Smooth muscle cell (in vitro differentiated cells): Measurements from ENCODE around the gene PSMA2. TPM values are rescaled to one million over a fixed set of nuclear protein-coding genes. Genes with fewer than 3 reads are reported as not detected.
A peak's percentile ranks its signal among the peaks of the same experiment; 100 is the strongest.
"Not testable (repeated sequence)": the region's sequence is repeated elsewhere in the genome, so short reads cannot be mapped to it uniquely, and the experiment has no call there.

Experiments
- DNase-seq: peaks from one replicate; lab custom pipeline; 2025; ENCODE audit not compliant: unreplicated experiment; lab: John Stamatoyannopoulos, UW
- H2AFZ ChIP-seq: fragments of 200-600 bp; sonication (generic); 2 replicates; pipeline ENCODE4 v1.6.0; 2016; ENCODE audit warnings: antibody characterized with exemption, low read depth, mild to moderate bottlenecking
- H3F3A ChIP-seq: fragments of 200-600 bp; sonication (generic); 2 replicates; pipeline ENCODE4 v1.6.0; 2017; ENCODE audit warnings: antibody characterized with exemption, low read depth
- H3K27ac ChIP-seq: fragments of 200-600 bp; sonication (generic); 2 replicates; pipeline ENCODE4 v1.5.1; 2016; ENCODE audit warnings: low read depth, mild to moderate bottlenecking
- H3K27me3 ChIP-seq: fragments of 200-600 bp; sonication (generic); 2 replicates; pipeline ENCODE4 v1.6.1; 2016; ENCODE audit warnings: low read depth, mild to moderate bottlenecking
- H3K36me3 ChIP-seq: fragments of 200-600 bp; sonication (generic); 2 replicates; pipeline ENCODE4 v1.5.1; 2016; ENCODE audit warnings: low read depth
- H3K4me1 ChIP-seq: fragments of 200-600 bp; sonication (generic); 2 replicates; pipeline ENCODE4 v1.5.1; 2016; ENCODE audit warnings: low read depth
- H3K4me2 ChIP-seq: fragments of 200-600 bp; sonication (generic); 2 replicates; pipeline ENCODE4 v1.6.0; 2016; ENCODE audit warnings: mild to moderate bottlenecking
- H3K4me3 ChIP-seq: fragments of 200-600 bp; sonication (generic); 2 replicates; pipeline ENCODE4 v1.5.1; 2016; ENCODE audit warnings: mild to moderate bottlenecking
- H3K79me2 ChIP-seq: fragments of 200-600 bp; sonication (generic); 2 replicates; pipeline ENCODE4 v1.6.0; 2016; ENCODE audit warnings: low read depth, mild to moderate bottlenecking
- H3K9ac ChIP-seq: fragments of 200-600 bp; sonication (generic); 2 replicates; pipeline ENCODE4 v1.6.0; 2016; ENCODE audit warnings: low read depth
- H3K9me3 ChIP-seq: fragments of 200-600 bp; sonication (generic); replicated peaks from 2 replicates; pipeline ENCODE4 v1.5.1; 2016; ENCODE audit warnings: low read depth
- H4K20me1 ChIP-seq: fragments of 200-600 bp; sonication (generic); 2 replicates; pipeline ENCODE4 v1.6.0; 2016; ENCODE audit warnings: low read depth
- CTCF ChIP-seq: fragments of 200-600 bp; sonication (generic); IDR thresholded peaks from 2 replicates; pipeline ENCODE4 v1.5.1; 2017; ENCODE audit warnings: borderline replicate concordance, mild to moderate bottlenecking, antibody characterized with exemption; ENCODE audit not compliant: insufficient read depth, poor library complexity, severe bottlenecking
- WGBS: methylation state at CpG from one replicate; pipeline ENCODE4 v1.1.7; 2016; ENCODE audit warnings: low lambda C conversion rate; 5-methylcytosine and 5-hydroxymethylcytosine counted together
- polyA plus RNA-seq: library from polyadenylated mRNA; unstranded; fragments of >200 nt; fragmentation: Nextera tagmentation; extraction: Ambion mirVana; gene quantifications from 2 replicates; pipeline ENCODE4 v1.2.1, GENCODE V29; 2016
- total RNA-seq: library from RNA; depleted of rRNA; stranded (reverse); fragments of >200 nt; gene quantifications from 2 replicates; pipeline ENCODE4 v1.2.3, GENCODE V29; 2014

PSMA2 gene
- total and polyA plus RNA-seq, 2 experiments from 2014 or later, result 178 to 246 TPM

GRCh38 chr7:42886129-42886528 lies 45.8 kb downstream of the PSMA2 start:
- no peaks in the 10 kb centered on the region for H3K9me3 ChIP-seq
- no peak overlapping the region for H2AFZ ChIP-seq

GRCh38 chr7:42885183-42885582 lies 46.8 kb downstream of the PSMA2 start:
- not testable (repeated sequence) for H3K79me2 ChIP-seq, H3K27me3 ChIP-seq, H3K4me2 ChIP-seq, H2AFZ ChIP-seq, H3F3A ChIP-seq, H4K20me1 ChIP-seq, H3K36me3 ChIP-seq, DNase-seq, H3K4me3 ChIP-seq, H3K9me3 ChIP-seq, H3K9ac ChIP-seq, H3K27ac ChIP-seq
- peaks cover 25% of the 10 kb centered on the region for H3K4me1 ChIP-seq
- WGBS, result 95% methylated on average over 8 of the region's 8 CpGs

More at GRCh38 chr7:42886129-42886528, 45.8 kb downstream of the PSMA2 start:
- Histone ChIP-seq H4K20me1 (no peaks in the 10 kb centered on the region), H3K4me1 (peaks cover 25% of the 10 kb centered on the region), H3K36me3 (no peaks in the 10 kb centered on the region), H3K79me2 (no peaks in the 10 kb centered on the region), H3K4me3 (no peak overlapping the region), H3K27me3 (no peaks in the 10 kb centered on the region), H3K9ac (no peak overlapping the region), H3K4me2 (no peak overlapping the region), H3F3A (peaks cover 8% of the 10 kb centered on the region), H3K27ac (no peak overlapping the region)
- DNase-seq, result no peak
- WGBS, result 81% methylated on average over 2 of the region's 2 CpGs
- peak; percentile 36 for TF ChIP-seq CTCF

GRCh38 chr7:42883950-42884349 lies 48.0 kb downstream of the PSMA2 start:
- WGBS, result 92% methylated on average over 6 of the region's 6 CpGs
- H2AFZ ChIP-seq, result no peak overlapping the region
- H3F3A ChIP-seq, result peaks cover 4% of the 10 kb centered on the region

GRCh38 chr7:42880392-42880791 lies 51.6 kb downstream of the PSMA2 start:
- no peak overlapping the region for H3K27ac ChIP-seq
- no peak overlapping the region for H3K4me2 ChIP-seq
- H3K9me3 ChIP-seq, result no peaks in the 10 kb centered on the region
- DNase-seq, result no peak
- H2AFZ ChIP-seq, result no peak overlapping the region
- no peaks in the 10 kb centered on the region for H3F3A ChIP-seq
- no peaks in the 10 kb centered on the region for H3K4me1 ChIP-seq
- 92% methylated on average over 2 of the region's 2 CpGs for WGBS
- H3K9ac ChIP-seq, result no peak overlapping the region
- H3K4me3 ChIP-seq, result no peak overlapping the region
- no peak for TF ChIP-seq CTCF
- no peaks in the 10 kb centered on the region for H3K27me3 ChIP-seq
- no peaks in the 10 kb centered on the region for H4K20me1 ChIP-seq
- no peaks in the 10 kb centered on the region for H3K36me3 ChIP-seq
- no peaks in the 10 kb centered on the region for H3K79me2 ChIP-seq

More at GRCh38 chr7:42883950-42884349, 48.0 kb downstream of the PSMA2 start:
- H3K36me3 ChIP-seq, result no peaks in the 10 kb centered on the region
- H3K4me3 ChIP-seq, result no peak overlapping the region
- no peaks in the 10 kb centered on the region for H3K79me2 ChIP-seq
- peaks cover 17% of the 10 kb centered on the region for H3K4me1 ChIP-seq
- H3K4me2 ChIP-seq, result no peak overlapping the region
- no peak overlapping the region for H3K9ac ChIP-seq
- H3K9me3 ChIP-seq, result no peaks in the 10 kb centered on the region
- no peaks in the 10 kb centered on the region for H3K27me3 ChIP-seq
- no peak overlapping the region for H3K27ac ChIP-seq
- H4K20me1 ChIP-seq, result no peaks in the 10 kb centered on the region
- no peak for DNase-seq
- no peak for TF ChIP-seq CTCF
